NCI-H345 (cell line): ENCODE results near the gene BUB1B.

ENCODE experiments used
- DNase-seq: peaks from one replicate; lab custom pipeline; 2025; lab: John Stamatoyannopoulos, UW

BUB1B gene

DNA sequence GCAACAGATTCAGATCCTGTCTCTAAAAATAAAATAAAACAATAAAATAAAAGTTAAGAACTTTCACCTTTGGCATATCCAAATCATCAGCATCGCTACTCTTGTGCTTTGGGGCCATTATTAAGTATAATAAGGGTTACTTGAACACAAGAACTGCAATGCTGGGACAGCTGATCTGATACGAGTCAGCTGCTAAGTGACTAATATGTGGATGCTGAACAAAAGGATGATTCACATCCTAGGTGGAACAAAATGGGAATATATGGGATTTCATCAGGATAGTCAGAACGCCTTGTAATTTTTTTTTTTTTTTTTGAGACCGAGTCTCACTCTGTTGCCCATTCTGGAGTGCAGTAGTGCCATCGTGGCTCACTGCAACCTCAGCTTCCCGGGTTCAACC is 29.7 kb downstream of the BUB1B start:
- no peak for DNase-seq

DNA sequence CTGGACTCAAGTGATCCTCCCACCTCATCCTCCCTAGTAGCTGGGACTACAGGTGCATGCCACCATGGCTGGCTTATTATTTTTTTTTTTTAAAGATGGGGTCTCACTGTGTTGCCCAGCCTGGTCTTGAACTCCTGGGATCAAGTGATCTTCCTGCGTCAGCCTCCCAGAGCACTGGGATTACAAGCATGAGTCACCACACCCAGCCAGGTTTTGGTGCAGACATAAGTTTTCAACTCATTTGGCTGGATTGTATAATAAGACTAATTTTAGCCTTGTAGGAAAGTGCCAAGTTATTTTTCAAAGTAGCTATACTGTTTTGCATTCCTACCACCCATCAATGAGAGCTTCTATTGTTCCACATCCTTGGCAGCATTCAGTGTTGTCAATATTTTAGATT is 32.1 kb downstream of the BUB1B start:
- DNase-seq: no peak

DNA sequence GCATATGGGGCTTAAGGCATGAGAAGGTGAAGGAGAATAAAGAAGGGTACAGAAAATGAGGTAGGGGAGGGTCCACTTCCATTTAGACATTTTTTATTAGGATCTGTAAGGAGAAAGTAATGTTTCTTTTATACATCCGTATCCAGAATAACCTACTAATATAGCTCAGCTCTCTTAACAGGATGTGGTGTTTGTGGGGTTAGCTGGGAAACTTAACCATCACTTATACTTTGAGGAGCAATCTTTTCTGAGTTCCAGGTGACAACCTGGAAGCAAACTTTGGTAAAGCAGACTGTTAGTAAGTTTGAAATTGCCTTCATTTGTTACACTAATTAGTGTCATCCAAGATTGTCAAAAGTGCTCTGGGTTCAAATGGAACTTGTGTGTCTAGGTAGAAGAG is 36.6 kb downstream of the BUB1B start:
- no peak for DNase-seq

DNA sequence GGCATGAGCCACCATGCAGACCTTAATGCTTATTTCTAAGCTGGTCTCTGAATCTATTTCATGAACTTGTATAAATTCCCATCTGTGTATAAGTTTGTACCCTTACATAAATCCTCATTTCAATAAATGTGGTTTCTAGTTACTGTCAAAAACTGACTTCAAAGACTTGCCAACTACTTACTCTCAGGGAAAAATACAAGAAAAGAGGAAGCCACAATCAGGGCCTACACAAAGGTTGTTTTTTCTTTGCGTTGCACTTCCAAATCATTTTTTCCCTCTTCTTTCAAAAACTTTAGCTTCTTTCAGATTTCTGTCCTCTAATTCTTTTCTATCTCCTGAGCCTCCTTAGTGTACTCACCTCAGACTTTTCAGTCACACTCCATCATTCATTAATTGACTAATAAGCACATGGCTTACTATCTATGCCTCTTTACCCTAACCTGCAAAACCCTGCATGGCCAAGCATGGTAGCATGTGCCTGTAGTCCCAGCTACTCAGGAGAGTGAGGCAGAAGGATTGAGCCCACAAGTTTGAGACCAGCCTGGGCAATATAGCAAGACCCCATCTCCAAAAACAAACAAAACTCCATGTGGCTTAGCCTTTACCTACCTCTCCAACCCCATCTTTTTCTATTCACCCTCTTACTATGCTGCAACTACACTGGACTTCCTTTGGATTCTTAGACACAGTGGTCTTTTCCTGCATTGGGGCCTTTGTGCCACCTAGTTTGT is 37.7 kb downstream of the BUB1B start:
- no peak for DNase-seq

DNA sequence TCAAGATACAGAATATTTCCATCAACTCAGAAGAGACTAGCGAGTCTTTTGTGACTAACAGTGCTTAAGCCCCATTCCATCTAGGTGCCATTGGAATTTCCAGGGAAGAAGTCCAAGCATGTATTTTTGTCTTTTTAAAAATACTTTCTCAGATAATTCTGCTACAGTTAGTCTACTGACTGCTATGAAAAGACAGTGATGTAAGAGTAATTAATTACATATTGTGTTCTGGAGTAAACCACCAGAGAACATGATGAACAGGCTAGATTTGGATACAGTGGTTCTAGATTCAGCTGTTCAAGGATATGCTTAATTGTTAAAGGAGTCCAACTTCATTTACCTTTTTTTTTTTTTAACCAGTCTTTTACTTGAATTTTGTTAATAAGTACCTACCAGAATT is 43.2 kb downstream of the BUB1B start:
- DNase-seq: no peak

DNA sequence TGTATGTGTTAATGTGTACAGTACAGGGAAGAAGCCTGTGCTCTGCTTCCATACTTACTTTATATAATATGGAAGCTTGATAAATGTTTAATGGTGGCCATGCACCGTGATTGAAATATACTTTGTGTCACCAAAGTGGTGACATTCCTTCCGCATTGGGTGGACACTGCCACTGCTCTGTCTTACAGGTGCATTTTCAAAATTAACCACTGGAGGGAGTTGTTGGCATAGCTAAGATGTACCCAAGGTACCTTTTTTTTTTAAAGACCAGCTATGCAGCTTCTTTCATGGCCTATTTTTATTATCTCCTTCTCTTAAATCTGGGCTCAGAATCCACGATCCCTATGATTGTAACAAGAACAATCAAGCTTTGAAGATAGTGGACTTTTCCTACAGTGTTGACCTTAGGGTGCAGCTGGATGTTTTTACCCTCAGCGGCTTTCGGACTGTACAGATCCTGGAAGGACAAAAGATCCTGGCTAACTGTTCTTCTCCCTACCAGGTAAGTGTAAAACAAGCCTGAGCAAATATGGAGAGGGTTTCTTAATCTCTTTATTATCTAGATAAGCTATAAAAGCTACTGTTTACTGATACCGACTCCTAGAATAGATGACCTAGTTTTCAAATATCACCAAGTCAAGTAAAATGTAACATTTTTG is 56.4 kb downstream of the BUB1B start:
- DNase-seq: peak; percentile 55

DNA sequence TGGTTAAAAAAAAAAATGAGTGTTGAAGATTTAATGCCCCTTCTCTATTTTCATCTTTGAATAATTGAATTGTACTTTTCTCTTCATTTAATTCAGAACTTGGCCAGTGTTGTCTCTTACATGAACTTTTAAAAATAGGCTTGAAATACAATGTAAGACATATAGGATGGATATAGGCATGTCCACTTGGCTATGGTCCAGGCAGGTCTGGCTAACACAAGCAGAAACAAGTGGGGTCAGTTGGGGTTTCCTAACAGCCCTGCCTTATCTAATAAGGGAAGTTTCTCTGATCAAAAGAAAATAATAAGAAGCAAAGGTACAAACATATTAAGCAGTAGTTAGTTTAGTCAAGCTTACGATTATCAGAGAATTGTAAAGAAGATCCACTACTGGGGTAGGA is 58.9 kb downstream of the BUB1B start:
- DNase-seq: no peak

DNA sequence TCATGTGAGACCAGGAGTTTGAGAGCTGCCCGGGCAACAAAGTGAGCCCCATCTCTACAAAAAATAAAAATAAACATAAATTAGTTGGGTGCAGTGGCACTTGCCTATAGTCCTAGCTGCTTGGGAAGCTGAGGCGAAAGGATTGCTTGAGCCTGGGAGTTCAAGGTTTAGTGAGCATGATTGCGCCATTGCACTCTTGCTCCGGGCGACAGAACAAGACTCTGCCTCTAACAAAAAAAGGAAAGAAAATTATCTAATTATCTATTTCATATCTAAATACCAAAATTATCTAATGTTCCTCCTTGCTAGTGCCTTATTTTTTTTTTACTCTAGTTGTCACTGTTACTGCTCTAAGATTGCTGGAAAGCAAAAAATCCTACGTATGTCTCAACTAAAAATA is 61.3 kb downstream of the BUB1B start:
- no peak for DNase-seq

DNA sequence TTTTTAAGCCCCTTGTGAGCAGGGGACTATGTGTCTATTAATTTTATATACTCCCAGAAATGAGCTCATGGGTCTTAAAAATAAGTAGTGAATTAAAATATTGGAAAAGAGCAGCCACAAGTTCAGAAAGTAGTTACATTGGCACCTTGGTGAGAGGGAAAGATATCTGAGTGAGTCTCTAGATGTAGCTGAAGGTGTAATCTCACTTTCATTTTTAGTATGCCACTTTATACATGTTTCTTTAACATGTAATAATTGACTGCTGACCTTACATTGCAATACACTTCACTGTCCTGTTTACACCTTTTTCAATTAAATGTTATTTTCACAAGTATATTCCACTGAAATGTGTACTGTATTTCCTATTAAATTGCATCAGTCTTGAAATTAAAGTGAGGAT is 65.9 kb downstream of the BUB1B start:
- DNase-seq: no peak

DNA sequence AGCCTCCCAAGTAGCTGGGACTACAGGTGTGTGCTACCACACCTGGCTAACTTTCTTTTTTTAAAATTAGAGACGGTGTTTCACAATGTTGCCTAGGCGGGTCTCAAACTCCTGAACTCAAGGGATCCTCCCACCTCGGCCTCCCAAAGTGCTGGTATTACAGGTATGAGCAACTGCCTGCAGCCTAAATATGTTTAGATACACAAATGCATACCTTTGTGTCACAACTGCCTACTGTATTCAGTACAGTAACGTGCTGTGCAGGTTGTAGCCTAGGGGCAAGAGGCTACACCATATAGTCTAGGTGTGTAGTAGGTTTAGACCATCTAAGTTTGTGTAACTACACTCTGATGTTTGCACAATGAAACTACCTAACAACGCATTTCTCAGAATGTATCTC is 68.4 kb downstream of the BUB1B start:
- DNase-seq: no peak

DNA sequence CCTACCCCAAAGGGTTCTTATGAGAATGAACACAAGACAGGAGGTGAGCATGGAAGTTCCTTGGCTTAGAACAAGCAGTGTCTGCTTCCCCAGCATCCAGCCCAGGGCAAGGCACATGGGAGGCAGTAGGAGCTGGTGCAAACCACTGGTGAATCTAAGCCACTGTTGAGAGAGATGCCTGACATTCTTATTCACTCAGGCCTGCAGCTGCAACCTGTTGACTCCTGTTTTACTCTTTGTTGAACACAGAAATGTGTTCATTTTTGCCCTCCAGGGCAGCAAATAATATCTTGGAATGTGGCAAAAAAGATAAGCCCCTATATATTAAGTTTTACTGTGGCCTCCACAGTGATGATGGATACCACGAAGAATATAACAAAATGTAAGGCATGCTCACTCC is 69.1 kb downstream of the BUB1B start:
- no peak for DNase-seq

DNA sequence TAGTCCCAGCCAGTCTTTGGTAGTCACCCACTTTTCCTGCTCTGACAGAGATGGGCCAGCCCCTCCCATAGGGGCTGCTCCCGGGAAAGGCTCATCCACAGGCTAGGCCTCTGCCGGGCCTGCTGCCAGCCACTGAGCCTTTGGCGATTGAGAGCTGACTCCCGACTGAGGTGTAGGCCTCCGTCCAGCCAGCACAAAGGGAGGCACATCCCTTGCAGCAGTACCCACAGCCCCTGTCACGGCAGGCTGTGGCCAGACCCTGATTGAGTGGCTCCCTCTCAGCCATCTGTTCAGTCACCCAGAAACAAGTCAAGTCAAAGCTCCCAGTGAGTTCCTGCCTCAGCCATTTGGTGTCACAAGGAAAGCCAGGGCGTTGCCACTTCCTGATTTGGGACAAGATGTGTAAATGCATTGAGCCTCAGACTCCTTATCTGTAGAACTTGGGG is 71.8 kb downstream of the BUB1B start:
- no peak for DNase-seq

DNA sequence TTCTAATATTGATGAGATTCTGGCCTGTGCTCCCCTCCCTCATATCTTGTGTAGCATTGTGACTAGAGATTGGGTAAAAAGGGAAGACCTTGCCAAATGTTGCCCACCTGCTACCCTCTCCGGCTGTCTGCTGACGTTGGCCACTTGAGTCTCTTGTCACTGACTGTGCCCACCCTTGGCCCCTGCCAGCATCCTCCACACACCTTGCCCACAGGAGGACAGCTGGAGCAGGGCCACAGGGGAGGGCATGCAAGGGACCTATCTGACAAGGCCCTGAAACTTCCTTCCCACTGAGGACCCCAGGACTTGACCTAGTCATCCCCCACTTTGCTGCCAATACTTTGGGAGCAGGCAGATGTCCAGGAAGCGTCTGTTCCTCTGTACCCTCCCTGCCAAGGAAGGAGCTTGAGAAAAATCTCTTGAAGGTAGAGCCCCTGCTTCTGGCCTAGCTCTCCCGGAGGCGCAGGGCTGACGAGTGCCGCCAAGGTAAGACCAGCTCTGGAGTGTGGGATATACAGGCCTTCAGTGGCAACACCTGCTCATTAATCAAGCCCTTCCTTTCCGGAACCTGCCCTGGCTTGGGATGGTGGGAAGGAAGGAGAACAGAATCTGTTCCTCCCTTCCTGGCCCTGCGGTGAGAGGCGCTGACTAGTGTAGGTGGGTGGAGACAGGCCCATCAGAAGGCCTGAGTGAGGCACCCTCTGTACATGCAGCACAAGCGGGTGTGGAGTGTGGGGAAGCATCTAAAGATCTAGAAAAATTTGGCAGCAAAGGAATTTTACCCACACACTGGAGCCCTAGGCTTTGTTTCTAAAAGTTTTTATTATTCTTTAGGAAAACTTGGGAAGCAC is 73.1 kb downstream of the BUB1B start:
- DNase-seq: no peak

DNA sequence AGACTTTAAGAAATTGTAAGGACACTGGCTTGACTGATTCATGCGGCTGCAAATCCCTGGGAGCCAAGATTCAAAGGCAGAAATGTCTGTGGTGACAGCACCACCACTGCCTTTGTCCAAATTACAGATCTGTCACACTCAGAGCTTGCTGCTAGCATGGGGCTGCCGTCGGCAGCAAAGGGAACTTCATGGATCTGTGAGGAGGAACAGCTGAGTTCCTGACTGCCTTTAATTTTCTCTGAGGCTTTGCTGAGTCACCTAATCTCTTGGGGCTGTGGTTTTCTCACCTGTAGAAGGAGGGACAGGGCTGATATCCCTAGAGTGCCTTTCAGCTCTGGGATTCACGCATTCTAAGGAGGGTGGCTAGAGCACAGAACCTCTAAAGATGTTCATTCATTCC is 73.9 kb downstream of the BUB1B start:
- DNase-seq: no peak

DNA sequence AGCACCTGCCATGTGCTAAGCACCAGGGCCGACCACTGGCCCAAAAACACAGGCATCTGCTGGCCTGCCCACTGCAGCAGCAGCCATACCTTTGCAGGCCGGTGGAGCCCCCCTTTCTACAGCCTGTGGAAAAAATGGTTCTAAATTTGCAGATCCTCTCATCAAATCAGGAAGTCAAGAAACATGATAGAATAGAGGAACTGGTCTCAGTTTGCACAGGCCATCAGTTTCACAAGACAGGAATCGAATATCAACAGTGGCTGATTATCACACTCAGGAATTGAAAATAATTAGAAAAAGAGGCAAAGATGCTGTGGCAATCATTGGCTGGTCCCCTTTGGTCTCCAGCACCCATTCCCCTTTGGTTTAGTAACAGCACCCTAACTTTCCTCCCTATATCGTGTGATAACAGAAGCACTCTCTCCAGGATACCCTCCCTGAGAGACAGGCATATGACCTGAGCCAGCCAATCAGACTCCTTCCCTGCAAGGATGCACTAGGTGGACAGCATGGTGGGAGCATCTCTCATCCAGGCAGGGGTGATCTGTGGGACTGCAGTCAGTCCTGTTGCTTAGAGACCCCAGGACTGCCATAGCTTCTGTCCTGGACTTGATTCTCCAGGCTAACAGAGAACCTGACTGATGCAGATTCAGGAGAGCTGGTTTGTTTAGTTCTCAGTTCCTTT is 74.5 kb downstream of the BUB1B start:
- no peak for DNase-seq

DNA sequence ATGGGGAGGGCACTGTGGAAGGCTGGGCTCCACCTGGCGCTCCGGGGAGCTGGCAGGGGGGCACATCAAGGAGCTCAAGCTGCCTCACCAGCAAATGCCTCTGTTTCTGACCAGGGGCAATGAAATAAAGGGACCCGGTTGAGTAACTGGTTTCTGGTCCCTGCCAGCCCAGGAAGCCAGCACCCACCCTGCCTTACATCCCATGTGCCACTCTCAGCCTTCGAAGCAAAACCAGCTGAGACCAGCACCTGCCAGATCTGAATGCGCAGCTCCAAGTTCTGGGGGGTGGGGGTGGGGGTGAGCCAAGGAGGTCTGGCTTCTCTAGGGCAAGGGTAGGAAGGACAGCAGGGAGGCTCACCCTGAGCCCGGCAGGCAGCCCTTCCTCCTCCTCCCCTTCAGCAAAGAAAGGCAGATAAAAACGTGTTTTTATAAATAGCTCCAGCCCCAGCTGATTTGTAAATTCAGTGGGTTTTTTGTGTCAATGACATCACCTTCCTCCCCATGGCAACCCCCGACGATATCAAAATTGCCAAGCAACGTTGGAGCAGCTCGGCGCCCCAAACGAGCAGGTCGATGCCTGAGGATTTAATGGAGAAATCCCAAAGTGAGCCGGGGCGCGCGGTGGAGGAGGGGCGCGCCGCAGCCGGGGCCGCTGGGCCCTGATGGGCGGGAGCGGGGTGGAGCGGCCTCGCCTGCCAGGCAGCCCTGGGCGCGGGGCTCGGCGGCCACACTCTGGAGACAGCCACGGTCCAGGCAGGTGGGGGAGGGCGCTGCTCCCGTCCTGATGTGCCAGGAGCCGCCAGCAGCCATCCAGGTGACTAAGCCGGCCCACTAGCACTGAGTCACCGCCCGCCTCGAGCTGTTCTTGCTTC is 77.9 kb downstream of the BUB1B start, which contains the start of gene PAK6:
Gene PAK6 (plus strand): TSS at position 532 of the 872 bp plus-strand sequence. CDS start 25,723 bp downstream, outside the sequence.
- DNase-seq: peak; percentile 37

DNA sequence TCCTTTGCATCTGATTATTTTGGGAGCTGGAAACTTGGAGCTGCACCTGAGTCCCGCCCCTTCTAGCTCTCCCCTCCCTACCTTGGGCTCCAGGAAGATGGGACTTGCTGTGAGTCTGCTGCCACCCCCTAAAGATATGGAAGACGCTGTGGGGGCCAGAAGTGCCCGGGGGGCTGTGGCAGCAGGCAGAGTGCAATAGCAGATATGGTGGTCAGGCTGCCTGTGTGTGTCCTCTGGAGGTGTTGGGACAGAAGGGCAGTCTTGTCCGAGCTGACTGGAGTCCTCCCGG is 78.5 kb downstream of the BUB1B start:
- DNase-seq: no peak

DNA sequence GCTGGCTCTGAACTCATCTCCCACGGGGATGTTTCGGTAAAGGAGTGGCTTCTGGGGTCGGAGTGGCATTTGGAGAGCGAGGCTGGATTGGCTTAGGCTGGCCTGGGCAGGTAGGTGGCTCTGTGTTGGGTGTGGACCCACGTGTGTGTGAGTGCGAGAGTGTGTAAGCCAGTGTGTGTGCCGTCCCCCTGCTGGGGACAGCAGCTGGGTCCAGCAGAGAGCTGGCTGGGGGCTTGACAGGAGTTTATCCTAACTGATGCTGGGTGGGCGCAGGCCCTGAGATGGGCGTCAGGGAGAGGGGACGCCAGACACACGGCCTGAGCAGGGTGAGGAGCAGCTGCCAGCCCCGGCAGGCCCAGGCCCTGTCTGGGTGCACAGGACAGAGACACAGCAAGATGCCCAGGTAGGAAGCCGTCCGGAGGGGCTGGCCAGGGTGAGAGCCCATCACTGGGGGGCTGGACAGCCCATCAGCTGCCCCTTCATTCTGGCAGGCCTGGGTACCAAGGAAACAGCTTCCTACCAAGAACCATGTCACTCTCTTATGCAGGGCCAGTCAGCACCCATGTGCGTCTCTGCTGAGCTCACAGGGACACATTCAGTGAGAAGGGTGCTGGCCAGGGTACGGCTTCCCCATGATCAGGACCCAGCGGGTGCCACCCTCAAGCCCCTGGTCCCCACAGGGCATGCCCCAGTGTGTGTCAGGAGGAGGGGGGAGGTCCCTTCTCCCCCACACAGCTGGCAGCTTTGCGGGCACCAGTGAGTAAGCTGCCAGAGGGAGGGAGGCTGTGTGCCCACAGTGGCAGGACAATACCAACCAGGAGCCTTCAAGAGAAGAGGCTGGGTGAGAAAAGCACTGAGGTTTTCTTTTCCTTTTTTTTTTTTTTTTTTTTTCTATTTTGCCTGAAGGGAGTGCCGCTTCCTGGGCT is 79.1 kb downstream of the BUB1B start:
- no peak for DNase-seq

DNA sequence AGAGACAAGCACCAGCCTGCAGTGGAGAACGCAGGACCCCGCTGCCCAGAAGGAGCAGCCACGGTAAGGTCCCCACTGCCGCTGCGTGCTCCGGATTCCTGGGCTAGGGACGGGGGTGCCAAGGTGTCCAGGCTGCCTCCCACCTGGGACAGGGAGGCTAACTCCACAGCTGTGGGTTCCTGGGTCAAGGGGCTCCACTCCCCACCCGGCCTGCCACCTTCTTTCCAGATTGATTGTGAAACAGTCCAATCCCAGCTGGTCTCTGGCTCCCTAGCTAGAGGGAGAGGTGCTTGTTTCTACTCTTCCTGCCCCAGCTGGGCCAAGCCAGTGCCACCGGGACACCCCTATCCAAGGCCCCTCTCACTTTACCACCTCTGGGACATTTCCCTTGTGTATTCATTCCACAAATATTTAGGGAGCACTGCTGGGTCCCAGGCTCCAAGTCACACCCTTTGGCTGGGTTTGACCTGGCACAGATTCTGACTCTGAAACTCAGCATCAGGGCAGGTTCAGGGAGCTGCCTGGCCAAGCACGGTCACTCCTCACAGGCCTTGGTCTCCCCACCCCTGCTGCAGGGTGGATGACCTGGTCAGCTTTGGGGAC is 79.9 kb downstream of the BUB1B start:
- DNase-seq: no peak
